H1 (cell line): Measurements from ENCODE around the gene ELOF1. TPM values are rescaled to one million over a fixed set of nuclear protein-coding genes. Genes with fewer than 3 reads are reported as not detected.

Experiments used
- polyA plus RNA-seq, 7 experiments: library from polyadenylated mRNA; depleted of rRNA in 3 of 7; stranded (reverse) in 5 of 7; unstranded in 2 of 7; fragments of >200 nt in 5 of 7; fragments of 200-250 nt in 2 of 7; gene quantifications; 1 replicate in 5 of 7; 2 replicates in 1 of 7; 4 replicates in 1 of 7; pipeline versions ENCODE4 v1.2.1 to v1.2.3, GENCODE V29; 2011 to 2013; ENCODE audit warnings: missing spikeins in 2 of 7, mixed read lengths in 2 of 7
- total RNA-seq: library from RNA; stranded (reverse); fragmentation: NEBNext Ultra II Directional; extraction: Animal tissue kit (Norgen Biotek cat#: 25700); gene quantifications from 2 replicates; pipeline ENCODE4 v1.2.1, GENCODE V29; 2021
- TF ChIP-seq, protein P1 (sequence below): fragments of 300-600 bp; sonication (generic); IDR thresholded peaks from 2 replicates; pipeline ENCODE4 v1.7.1; 2012; ENCODE audit warnings: low read length, moderate library complexity, mild to moderate bottlenecking, inconsistent platforms; ENCODE audit not compliant: insufficient replicate concordance

ELOF1 gene
- total and polyA plus RNA-seq, 2 of the 8 experiments (the other 6 are each of a cell fraction or from before 2014, with no cell fraction given): 84.2 to 101 TPM

DNA sequence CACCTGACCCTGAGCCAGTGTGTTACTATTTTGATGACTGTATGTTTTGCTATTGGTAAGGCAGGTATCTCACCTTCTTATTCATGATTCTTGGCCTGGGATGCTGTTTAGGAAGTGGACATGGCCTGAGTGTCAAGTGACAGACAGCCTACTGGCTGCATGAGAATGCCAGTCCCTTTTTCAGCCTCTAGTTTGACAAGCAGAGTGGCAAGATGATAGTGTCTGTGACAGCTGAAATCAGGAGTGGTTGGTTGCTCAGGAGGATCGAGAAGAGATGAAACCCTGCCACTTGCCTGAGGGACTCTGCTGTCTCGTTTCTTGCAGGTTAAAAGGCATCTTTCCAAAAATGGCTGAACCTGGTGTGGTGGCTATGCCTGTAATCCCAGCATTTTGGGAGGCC lies 7.1 kb upstream of the ELOF1 start (continued):
- TF ChIP-seq, protein P1, sequence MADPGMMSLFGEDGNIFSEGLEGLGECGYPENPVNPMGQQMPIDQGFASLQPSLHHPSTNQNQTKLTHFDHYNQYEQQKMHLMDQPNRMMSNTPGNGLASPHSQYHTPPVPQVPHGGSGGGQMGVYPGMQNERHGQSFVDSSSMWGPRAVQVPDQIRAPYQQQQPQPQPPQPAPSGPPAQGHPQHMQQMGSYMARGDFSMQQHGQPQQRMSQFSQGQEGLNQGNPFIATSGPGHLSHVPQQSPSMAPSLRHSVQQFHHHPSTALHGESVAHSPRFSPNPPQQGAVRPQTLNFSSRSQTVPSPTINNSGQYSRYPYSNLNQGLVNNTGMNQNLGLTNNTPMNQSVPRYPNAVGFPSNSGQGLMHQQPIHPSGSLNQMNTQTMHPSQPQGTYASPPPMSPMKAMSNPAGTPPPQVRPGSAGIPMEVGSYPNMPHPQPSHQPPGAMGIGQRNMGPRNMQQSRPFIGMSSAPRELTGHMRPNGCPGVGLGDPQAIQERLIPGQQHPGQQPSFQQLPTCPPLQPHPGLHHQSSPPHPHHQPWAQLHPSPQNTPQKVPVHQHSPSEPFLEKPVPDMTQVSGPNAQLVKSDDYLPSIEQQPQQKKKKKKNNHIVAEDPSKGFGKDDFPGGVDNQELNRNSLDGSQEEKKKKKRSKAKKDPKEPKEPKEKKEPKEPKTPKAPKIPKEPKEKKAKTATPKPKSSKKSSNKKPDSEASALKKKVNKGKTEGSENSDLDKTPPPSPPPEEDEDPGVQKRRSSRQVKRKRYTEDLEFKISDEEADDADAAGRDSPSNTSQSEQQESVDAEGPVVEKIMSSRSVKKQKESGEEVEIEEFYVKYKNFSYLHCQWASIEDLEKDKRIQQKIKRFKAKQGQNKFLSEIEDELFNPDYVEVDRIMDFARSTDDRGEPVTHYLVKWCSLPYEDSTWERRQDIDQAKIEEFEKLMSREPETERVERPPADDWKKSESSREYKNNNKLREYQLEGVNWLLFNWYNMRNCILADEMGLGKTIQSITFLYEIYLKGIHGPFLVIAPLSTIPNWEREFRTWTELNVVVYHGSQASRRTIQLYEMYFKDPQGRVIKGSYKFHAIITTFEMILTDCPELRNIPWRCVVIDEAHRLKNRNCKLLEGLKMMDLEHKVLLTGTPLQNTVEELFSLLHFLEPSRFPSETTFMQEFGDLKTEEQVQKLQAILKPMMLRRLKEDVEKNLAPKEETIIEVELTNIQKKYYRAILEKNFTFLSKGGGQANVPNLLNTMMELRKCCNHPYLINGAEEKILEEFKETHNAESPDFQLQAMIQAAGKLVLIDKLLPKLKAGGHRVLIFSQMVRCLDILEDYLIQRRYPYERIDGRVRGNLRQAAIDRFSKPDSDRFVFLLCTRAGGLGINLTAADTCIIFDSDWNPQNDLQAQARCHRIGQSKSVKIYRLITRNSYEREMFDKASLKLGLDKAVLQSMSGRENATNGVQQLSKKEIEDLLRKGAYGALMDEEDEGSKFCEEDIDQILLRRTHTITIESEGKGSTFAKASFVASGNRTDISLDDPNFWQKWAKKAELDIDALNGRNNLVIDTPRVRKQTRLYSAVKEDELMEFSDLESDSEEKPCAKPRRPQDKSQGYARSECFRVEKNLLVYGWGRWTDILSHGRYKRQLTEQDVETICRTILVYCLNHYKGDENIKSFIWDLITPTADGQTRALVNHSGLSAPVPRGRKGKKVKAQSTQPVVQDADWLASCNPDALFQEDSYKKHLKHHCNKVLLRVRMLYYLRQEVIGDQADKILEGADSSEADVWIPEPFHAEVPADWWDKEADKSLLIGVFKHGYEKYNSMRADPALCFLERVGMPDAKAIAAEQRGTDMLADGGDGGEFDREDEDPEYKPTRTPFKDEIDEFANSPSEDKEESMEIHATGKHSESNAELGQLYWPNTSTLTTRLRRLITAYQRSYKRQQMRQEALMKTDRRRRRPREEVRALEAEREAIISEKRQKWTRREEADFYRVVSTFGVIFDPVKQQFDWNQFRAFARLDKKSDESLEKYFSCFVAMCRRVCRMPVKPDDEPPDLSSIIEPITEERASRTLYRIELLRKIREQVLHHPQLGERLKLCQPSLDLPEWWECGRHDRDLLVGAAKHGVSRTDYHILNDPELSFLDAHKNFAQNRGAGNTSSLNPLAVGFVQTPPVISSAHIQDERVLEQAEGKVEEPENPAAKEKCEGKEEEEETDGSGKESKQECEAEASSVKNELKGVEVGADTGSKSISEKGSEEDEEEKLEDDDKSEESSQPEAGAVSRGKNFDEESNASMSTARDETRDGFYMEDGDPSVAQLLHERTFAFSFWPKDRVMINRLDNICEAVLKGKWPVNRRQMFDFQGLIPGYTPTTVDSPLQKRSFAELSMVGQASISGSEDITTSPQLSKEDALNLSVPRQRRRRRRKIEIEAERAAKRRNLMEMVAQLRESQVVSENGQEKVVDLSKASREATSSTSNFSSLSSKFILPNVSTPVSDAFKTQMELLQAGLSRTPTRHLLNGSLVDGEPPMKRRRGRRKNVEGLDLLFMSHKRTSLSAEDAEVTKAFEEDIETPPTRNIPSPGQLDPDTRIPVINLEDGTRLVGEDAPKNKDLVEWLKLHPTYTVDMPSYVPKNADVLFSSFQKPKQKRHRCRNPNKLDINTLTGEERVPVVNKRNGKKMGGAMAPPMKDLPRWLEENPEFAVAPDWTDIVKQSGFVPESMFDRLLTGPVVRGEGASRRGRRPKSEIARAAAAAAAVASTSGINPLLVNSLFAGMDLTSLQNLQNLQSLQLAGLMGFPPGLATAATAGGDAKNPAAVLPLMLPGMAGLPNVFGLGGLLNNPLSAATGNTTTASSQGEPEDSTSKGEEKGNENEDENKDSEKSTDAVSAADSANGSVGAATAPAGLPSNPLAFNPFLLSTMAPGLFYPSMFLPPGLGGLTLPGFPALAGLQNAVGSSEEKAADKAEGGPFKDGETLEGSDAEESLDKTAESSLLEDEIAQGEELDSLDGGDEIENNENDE: no peak
- TF ChIP-seq, all 59 proteins: peak for 0
